H9 (cell line): ENCODE measurements around the gene CLDN18. TPM values are rescaled to one million over a fixed set of nuclear protein-coding genes. Genes with fewer than 3 reads are reported as not detected.

ENCODE experiments used
- DNase-seq: peaks from one replicate; pipeline ENCODE4 v3.0.0-alpha.2; 2017
- H2AFZ ChIP-seq: one replicate; pipeline ENCODE4 v1.6.1; 2013; ENCODE audit warnings: mild to moderate bottlenecking, low read length, control low read depth, moderate library complexity
- H2AK5ac ChIP-seq: 2 replicates; pipeline ENCODE4 v1.6.1; 2013; ENCODE audit warnings: low read length, control low read depth, mixed read lengths; ENCODE audit not compliant: insufficient read length
- H2BK120ac ChIP-seq: one replicate; pipeline ENCODE4 v1.6.1; 2013; ENCODE audit warnings: low read depth, mild to moderate bottlenecking, low read length, control low read depth, inconsistent platforms; ENCODE audit not compliant: poor library complexity, severe bottlenecking
- H2BK12ac ChIP-seq: 2 replicates; pipeline ENCODE4 v1.6.1; 2013; ENCODE audit warnings: low read length, control low read depth, mixed read lengths, low read depth; ENCODE audit not compliant: insufficient read length
- H2BK15ac ChIP-seq: 2 replicates; pipeline ENCODE4 v1.6.1; 2013; ENCODE audit warnings: low read depth, low read length, control low read depth
- H2BK20ac ChIP-seq: one replicate; pipeline ENCODE4 v1.6.1; 2013; ENCODE audit warnings: low read depth, mild to moderate bottlenecking, low read length, control low read depth, inconsistent platforms; ENCODE audit not compliant: poor library complexity, severe bottlenecking
- H2BK5ac ChIP-seq: 2 replicates; pipeline ENCODE4 v1.6.1; 2013; ENCODE audit warnings: low read length, control low read depth, mixed read lengths; ENCODE audit not compliant: insufficient read length
- H3K14ac ChIP-seq: 2 replicates; pipeline ENCODE4 v1.6.1; 2013; ENCODE audit warnings: low read length, control low read depth; ENCODE audit not compliant: insufficient read depth
- H3K18ac ChIP-seq: 2 replicates; pipeline ENCODE4 v1.6.1; 2013; ENCODE audit warnings: low read depth, mild to moderate bottlenecking, mixed read lengths, low read length, control low read depth; ENCODE audit not compliant: insufficient read length
- H3K23ac ChIP-seq: 2 replicates; pipeline ENCODE4 v1.6.1; 2013; ENCODE audit warnings: low read length, control low read depth, mixed read lengths, low read depth; ENCODE audit not compliant: insufficient read length
- H3K23me2 ChIP-seq: 2 replicates; pipeline ENCODE4 v1.6.1; 2013; ENCODE audit warnings: low read depth, mild to moderate bottlenecking, mixed read lengths, low read length, control low read depth; ENCODE audit not compliant: insufficient read length, poor library complexity, severe bottlenecking
- H3K27ac ChIP-seq: 2 replicates; pipeline ENCODE4 v1.5.1; 2013; ENCODE audit warnings: low read length, control low read depth, mixed read lengths, low read depth; ENCODE audit not compliant: insufficient read length
- H3K27me3 ChIP-seq: 2 replicates; pipeline ENCODE4 v1.6.1; 2013; ENCODE audit warnings: low read length, control low read depth, inconsistent platforms; ENCODE audit not compliant: insufficient read depth
- H3K4ac ChIP-seq: 2 replicates; pipeline ENCODE4 v1.6.1; 2013; ENCODE audit warnings: low read depth, mild to moderate bottlenecking, control low read depth, inconsistent platforms, low read length, moderate library complexity
- H3K4me1 ChIP-seq: 2 replicates; pipeline ENCODE4 v1.6.1; 2013; ENCODE audit warnings: low read length, control low read depth, inconsistent platforms; ENCODE audit not compliant: insufficient read depth
- H3K4me2 ChIP-seq: 2 replicates; pipeline ENCODE4 v1.6.1; 2013; ENCODE audit warnings: low read length, control low read depth, mixed read lengths; ENCODE audit not compliant: insufficient read length, insufficient read depth
- H3K56ac ChIP-seq: 2 replicates; pipeline ENCODE4 v1.6.1; 2013; ENCODE audit warnings: low read depth, mild to moderate bottlenecking, mixed read lengths, low read length, control low read depth; ENCODE audit not compliant: insufficient read length
- H3K79me1 ChIP-seq: 2 replicates; pipeline ENCODE4 v1.6.1; 2013; ENCODE audit warnings: low read depth, mild to moderate bottlenecking, moderate library complexity, low read length, control low read depth, inconsistent platforms; ENCODE audit not compliant: insufficient read depth, poor library complexity, severe bottlenecking
- H3K79me2 ChIP-seq: 2 replicates; pipeline ENCODE4 v1.6.1; 2013; ENCODE audit warnings: low read length, control low read depth, inconsistent platforms; ENCODE audit not compliant: insufficient read depth
- H3K9ac ChIP-seq: 2 replicates; pipeline ENCODE4 v1.6.1; 2013; ENCODE audit warnings: low read length, control low read depth, mixed read lengths; ENCODE audit not compliant: insufficient read length; ENCODE audit errors: extremely low read depth
- H3K9me3 ChIP-seq: one replicate; pipeline ENCODE4 v1.6.1; 2013; ENCODE audit warnings: low read depth, low read length, inconsistent platforms; ENCODE audit not compliant: control insufficient read depth
- H3T11ph ChIP-seq: one replicate; pipeline ENCODE4 v1.6.1; 2013; ENCODE audit warnings: mild to moderate bottlenecking, low read length, control low read depth, inconsistent platforms
- H4K20me1 ChIP-seq: one replicate; pipeline ENCODE4 v1.6.1; 2013; ENCODE audit not compliant: control insufficient read depth, insufficient read length, insufficient read depth
- H4K5ac ChIP-seq: 2 replicates; pipeline ENCODE4 v1.6.1; 2013; ENCODE audit warnings: low read depth, mild to moderate bottlenecking, mixed read lengths, low read length, control low read depth; ENCODE audit not compliant: insufficient read length
- H4K8ac ChIP-seq: replicated peaks from 2 replicates; pipeline ENCODE4 v1.6.1; 2013; ENCODE audit warnings: low read length, control low read depth, mixed read lengths, low read depth; ENCODE audit not compliant: insufficient read length
- H4K91ac ChIP-seq: 2 replicates; pipeline ENCODE4 v1.6.1; 2013; ENCODE audit warnings: low read depth, mild to moderate bottlenecking, moderate library complexity, mixed read lengths, low read length, control low read depth; ENCODE audit not compliant: insufficient read length
- H3K27ac Mint-ChIP-seq, 3 experiments: 2 replicates in 2 of 3; 3 replicates in 1 of 3; pipeline ENCODE4 v1.8.0; 2020 to 2021; ENCODE audit warnings: mixed read lengths in 3 of 3, mild to moderate bottlenecking in 1 of 3, moderate library complexity in 1 of 3
- H3K27me3 Mint-ChIP-seq: 2 replicates; pipeline ENCODE4 v1.8.0; 2021; ENCODE audit warnings: low read depth, mild to moderate bottlenecking, moderate library complexity, mixed read lengths
- H3K36me3 Mint-ChIP-seq, 3 experiments: 2 replicates in 2 of 3; 3 replicates in 1 of 3; pipeline ENCODE4 v1.8.0; 2020 to 2021; ENCODE audit warnings: low read depth in 3 of 3, mixed read lengths in 3 of 3; ENCODE audit not compliant: insufficient read depth in 1 of 3
- H3K4me1 Mint-ChIP-seq, 2 experiments: 2 replicates each; pipeline ENCODE4 v1.8.0; 2020; ENCODE audit warnings: mixed read lengths in 2 of 2
- H3K4me3 Mint-ChIP-seq, 2 experiments: 2 replicates in 1 of 2; 3 replicates in 1 of 2; pipeline ENCODE4 v1.8.0; 2020 to 2021; ENCODE audit warnings: mild to moderate bottlenecking in 2 of 2, mixed read lengths in 2 of 2, moderate library complexity in 1 of 2
- H3K9me3 Mint-ChIP-seq, 2 experiments: 2 replicates in 1 of 2; 3 replicates in 1 of 2; pipeline ENCODE4 v1.8.0; 2020; ENCODE audit warnings: mild to moderate bottlenecking in 2 of 2, mixed read lengths in 2 of 2, moderate library complexity in 1 of 2
- WGBS: extraction: QIAGEN DNeasy Blood & Tissue Kit; methylation state at CpG from one replicate; pipeline ENCODE4 v1.1.7; 2013; ENCODE audit warnings: missing lambda C conversion rate, low lambda C conversion rate, mixed read lengths; ENCODE audit not compliant: insufficient read length; ENCODE audit errors: extremely low coverage; 5-methylcytosine and 5-hydroxymethylcytosine counted together
- total RNA-seq: library from RNA; stranded (reverse); gene quantifications from 2 replicates; pipeline ENCODE4 v1.2.1, GENCODE V29; 2021
- TF ChIP-seq, protein P1 (sequence below): fragments of 200-600 bp; sonication (generic); conservative IDR thresholded peaks from 3 replicates; pipeline ENCODE4 v1.8.0; 2021; ENCODE audit warnings: antibody characterized with exemption, mild to moderate bottlenecking

Gene CLDN18
- total RNA-seq, 1 experiment from 2014 or later: not detected

- no peak overlapping the region for H2BK120ac ChIP-seq
- H4K91ac ChIP-seq: no peak overlapping the region
- no peaks in the 10 kb centered on the region for H3K23me2 ChIP-seq
- no peak overlapping the region for H3K4ac ChIP-seq
- Mint-ChIP-seq H3K36me3 (no peaks in the 10 kb centered on the region; a peak in 1 of 7 replicates), H3K4me3 (no peak overlapping the region), H3K27ac (no peak overlapping the region), H3K27me3 (no peaks in the 10 kb centered on the region), H3K9me3 (no peaks in the 10 kb centered on the region), H3K4me1 (no peaks in the 10 kb centered on the region)
- DNase-seq: no peak
- no peak overlapping the region for H3K23ac ChIP-seq
- no peak overlapping the region for H3K56ac ChIP-seq
- no peak overlapping the region for H3K14ac ChIP-seq
- no peak overlapping the region for H2BK15ac ChIP-seq
- no peaks in the 10 kb centered on the region for H4K20me1 ChIP-seq
- no peak overlapping the region for H4K8ac ChIP-seq
- H3K4me1 ChIP-seq: no peaks in the 10 kb centered on the region
- H3K27me3 ChIP-seq: no peaks in the 10 kb centered on the region
- H3K9me3 ChIP-seq: no peaks in the 10 kb centered on the region
- H3T11ph ChIP-seq: no peak overlapping the region
- no peak overlapping the region for H2AK5ac ChIP-seq
- H3K79me2 ChIP-seq: no peaks in the 10 kb centered on the region
- no peak overlapping the region for H2BK20ac ChIP-seq
- no peaks in the 10 kb centered on the region for H3K79me1 ChIP-seq
- no CpG with 5 or more reads among the region's 3 CpGs for WGBS
- no peak overlapping the region for H3K9ac ChIP-seq
- H2AFZ ChIP-seq: no peak overlapping the region
- H2BK5ac ChIP-seq: no peak overlapping the region
- H4K5ac ChIP-seq: no peak overlapping the region
- no peak overlapping the region for H3K27ac ChIP-seq
- H2BK12ac ChIP-seq: no peak overlapping the region
- no peak overlapping the region for H3K18ac ChIP-seq
- TF ChIP-seq, protein P1, sequence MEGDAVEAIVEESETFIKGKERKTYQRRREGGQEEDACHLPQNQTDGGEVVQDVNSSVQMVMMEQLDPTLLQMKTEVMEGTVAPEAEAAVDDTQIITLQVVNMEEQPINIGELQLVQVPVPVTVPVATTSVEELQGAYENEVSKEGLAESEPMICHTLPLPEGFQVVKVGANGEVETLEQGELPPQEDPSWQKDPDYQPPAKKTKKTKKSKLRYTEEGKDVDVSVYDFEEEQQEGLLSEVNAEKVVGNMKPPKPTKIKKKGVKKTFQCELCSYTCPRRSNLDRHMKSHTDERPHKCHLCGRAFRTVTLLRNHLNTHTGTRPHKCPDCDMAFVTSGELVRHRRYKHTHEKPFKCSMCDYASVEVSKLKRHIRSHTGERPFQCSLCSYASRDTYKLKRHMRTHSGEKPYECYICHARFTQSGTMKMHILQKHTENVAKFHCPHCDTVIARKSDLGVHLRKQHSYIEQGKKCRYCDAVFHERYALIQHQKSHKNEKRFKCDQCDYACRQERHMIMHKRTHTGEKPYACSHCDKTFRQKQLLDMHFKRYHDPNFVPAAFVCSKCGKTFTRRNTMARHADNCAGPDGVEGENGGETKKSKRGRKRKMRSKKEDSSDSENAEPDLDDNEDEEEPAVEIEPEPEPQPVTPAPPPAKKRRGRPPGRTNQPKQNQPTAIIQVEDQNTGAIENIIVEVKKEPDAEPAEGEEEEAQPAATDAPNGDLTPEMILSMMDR: no peak
- H3K4me2 ChIP-seq: no peak overlapping the region
Measured at GRCh38 chr3:138032567-138032966, 22.6 kb downstream of the CLDN18 start.
